HEK293 (cell line): Measurements from ENCODE around the gene KCND2.

Source experiments
- REPIN1 ChIP-seq: fragments of 450-650 bp; formaldehyde crosslinking; IDR thresholded peaks from 2 replicates; pipeline ENCODE4 v1.5.1; 2017; ENCODE audit warnings: missing biosample characterization, missing genetic modification characterization, low read depth
- YY1 ChIP-seq: fragments of 450-650 bp; formaldehyde crosslinking; IDR thresholded peaks from 2 replicates; pipeline ENCODE4 v1.5.1; 2018; ENCODE audit warnings: missing biosample characterization, missing genetic modification characterization
- ZNF112 ChIP-seq: fragments of 450-650 bp; formaldehyde crosslinking; IDR thresholded peaks from 2 replicates; pipeline ENCODE4 v1.5.0; 2017; ENCODE audit warnings: missing biosample characterization, missing genetic modification characterization
- ZNF174 ChIP-seq: fragments of 450-650 bp; formaldehyde crosslinking; IDR thresholded peaks from 2 replicates; pipeline ENCODE4 v1.5.0; 2017; ENCODE audit warnings: missing biosample characterization, mild to moderate bottlenecking, missing genetic modification characterization
- ZNF24 ChIP-seq: fragments of 450-650 bp; formaldehyde crosslinking; IDR thresholded peaks from 2 replicates; pipeline ENCODE4 v1.5.1; 2016; ENCODE audit warnings: missing biosample characterization, missing genetic modification characterization
- ZNF654 ChIP-seq: fragments of 450-650 bp; formaldehyde crosslinking; IDR thresholded peaks from 2 replicates; pipeline ENCODE4 v1.5.1; 2016; ENCODE audit warnings: low read depth, missing biosample characterization, missing genetic modification characterization
- ZNF777 ChIP-seq: fragments of 450-650 bp; formaldehyde crosslinking; IDR thresholded peaks from 2 replicates; pipeline ENCODE4 v1.5.1; 2017; ENCODE audit warnings: missing biosample characterization, missing genetic modification characterization, borderline replicate concordance
- TF ChIP-seq, protein P1 (sequence below): fragments of 450-650 bp; formaldehyde crosslinking; conservative IDR thresholded peaks from 2 replicates; pipeline ENCODE4 v1.5.1; 2016; ENCODE audit warnings: low read depth, missing biosample characterization, missing genetic modification characterization
- TF ChIP-seq, protein P2 (sequence below): fragments of 450-650 bp; formaldehyde crosslinking; IDR thresholded peaks from 2 replicates; pipeline ENCODE4 v1.5.1; 2016; ENCODE audit warnings: missing biosample characterization, missing genetic modification characterization
- TF ChIP-seq, protein P3 (sequence below): fragments of 450-650 bp; formaldehyde crosslinking; IDR thresholded peaks from 2 replicates; pipeline ENCODE4 v1.5.1; 2016; ENCODE audit warnings: missing biosample characterization, missing genetic modification characterization
- TF ChIP-seq, protein P4 (sequence below): fragments of 450-650 bp; formaldehyde crosslinking; IDR thresholded peaks from 2 replicates; pipeline ENCODE4 v1.5.1; 2016; ENCODE audit warnings: missing biosample characterization, missing genetic modification characterization

GRCh38 chr7:120402079-120402767, 129.2 kb downstream of the KCND2 start:
- TF ChIP-seq ZNF654 (no peak), ZNF112 (tag by site-specific recombination) (no peak), ZNF24 (tag by site-specific recombination) (no peak), YY1 (tag by site-specific recombination) (no peak), REPIN1 (tag by site-specific recombination) (no peak), ZNF777 (no peak), ZNF174 (tag by site-specific recombination) (no peak)
- TF ChIP-seq, protein P1, sequence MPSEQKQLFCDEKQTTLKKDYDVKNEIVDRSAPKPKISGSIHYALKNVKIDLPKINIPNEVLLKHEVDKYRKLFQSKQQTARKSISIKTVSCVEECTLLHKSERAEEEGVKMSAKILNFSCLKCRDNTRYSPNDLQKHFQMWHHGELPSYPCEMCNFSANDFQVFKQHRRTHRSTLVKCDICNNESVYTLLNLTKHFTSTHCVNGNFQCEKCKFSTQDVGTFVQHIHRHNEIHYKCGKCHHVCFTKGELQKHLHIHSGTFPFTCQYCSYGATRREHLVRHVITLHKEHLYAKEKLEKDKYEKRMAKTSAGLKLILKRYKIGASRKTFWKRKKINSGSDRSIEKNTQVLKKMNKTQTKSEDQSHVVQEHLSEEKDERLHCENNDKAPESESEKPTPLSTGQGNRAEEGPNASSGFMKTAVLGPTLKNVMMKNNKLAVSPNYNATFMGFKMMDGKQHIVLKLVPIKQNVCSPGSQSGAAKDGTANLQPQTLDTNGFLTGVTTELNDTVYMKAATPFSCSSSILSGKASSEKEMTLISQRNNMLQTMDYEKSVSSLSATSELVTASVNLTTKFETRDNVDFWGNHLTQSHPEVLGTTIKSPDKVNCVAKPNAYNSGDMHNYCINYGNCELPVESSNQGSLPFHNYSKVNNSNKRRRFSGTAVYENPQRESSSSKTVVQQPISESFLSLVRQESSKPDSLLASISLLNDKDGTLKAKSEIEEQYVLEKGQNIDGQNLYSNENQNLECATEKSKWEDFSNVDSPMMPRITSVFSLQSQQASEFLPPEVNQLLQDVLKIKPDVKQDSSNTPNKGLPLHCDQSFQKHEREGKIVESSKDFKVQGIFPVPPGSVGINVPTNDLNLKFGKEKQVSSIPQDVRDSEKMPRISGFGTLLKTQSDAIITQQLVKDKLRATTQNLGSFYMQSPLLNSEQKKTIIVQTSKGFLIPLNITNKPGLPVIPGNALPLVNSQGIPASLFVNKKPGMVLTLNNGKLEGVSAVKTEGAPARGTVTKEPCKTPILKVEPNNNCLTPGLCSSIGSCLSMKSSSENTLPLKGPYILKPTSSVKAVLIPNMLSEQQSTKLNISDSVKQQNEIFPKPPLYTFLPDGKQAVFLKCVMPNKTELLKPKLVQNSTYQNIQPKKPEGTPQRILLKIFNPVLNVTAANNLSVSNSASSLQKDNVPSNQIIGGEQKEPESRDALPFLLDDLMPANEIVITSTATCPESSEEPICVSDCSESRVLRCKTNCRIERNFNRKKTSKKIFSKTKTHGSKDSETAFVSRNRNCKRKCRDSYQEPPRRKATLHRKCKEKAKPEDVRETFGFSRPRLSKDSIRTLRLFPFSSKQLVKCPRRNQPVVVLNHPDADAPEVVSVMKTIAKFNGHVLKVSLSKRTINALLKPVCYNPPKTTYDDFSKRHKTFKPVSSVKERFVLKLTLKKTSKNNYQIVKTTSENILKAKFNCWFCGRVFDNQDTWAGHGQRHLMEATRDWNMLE (tag by site-specific recombination) = no peak
- TF ChIP-seq, protein P2, sequence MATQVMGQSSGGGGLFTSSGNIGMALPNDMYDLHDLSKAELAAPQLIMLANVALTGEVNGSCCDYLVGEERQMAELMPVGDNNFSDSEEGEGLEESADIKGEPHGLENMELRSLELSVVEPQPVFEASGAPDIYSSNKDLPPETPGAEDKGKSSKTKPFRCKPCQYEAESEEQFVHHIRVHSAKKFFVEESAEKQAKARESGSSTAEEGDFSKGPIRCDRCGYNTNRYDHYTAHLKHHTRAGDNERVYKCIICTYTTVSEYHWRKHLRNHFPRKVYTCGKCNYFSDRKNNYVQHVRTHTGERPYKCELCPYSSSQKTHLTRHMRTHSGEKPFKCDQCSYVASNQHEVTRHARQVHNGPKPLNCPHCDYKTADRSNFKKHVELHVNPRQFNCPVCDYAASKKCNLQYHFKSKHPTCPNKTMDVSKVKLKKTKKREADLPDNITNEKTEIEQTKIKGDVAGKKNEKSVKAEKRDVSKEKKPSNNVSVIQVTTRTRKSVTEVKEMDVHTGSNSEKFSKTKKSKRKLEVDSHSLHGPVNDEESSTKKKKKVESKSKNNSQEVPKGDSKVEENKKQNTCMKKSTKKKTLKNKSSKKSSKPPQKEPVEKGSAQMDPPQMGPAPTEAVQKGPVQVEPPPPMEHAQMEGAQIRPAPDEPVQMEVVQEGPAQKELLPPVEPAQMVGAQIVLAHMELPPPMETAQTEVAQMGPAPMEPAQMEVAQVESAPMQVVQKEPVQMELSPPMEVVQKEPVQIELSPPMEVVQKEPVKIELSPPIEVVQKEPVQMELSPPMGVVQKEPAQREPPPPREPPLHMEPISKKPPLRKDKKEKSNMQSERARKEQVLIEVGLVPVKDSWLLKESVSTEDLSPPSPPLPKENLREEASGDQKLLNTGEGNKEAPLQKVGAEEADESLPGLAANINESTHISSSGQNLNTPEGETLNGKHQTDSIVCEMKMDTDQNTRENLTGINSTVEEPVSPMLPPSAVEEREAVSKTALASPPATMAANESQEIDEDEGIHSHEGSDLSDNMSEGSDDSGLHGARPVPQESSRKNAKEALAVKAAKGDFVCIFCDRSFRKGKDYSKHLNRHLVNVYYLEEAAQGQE (tag by site-specific recombination) = no peak
- TF ChIP-seq, protein P3, sequence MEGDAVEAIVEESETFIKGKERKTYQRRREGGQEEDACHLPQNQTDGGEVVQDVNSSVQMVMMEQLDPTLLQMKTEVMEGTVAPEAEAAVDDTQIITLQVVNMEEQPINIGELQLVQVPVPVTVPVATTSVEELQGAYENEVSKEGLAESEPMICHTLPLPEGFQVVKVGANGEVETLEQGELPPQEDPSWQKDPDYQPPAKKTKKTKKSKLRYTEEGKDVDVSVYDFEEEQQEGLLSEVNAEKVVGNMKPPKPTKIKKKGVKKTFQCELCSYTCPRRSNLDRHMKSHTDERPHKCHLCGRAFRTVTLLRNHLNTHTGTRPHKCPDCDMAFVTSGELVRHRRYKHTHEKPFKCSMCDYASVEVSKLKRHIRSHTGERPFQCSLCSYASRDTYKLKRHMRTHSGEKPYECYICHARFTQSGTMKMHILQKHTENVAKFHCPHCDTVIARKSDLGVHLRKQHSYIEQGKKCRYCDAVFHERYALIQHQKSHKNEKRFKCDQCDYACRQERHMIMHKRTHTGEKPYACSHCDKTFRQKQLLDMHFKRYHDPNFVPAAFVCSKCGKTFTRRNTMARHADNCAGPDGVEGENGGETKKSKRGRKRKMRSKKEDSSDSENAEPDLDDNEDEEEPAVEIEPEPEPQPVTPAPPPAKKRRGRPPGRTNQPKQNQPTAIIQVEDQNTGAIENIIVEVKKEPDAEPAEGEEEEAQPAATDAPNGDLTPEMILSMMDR (tag by site-specific recombination) = no peak
- TF ChIP-seq, protein P4, sequence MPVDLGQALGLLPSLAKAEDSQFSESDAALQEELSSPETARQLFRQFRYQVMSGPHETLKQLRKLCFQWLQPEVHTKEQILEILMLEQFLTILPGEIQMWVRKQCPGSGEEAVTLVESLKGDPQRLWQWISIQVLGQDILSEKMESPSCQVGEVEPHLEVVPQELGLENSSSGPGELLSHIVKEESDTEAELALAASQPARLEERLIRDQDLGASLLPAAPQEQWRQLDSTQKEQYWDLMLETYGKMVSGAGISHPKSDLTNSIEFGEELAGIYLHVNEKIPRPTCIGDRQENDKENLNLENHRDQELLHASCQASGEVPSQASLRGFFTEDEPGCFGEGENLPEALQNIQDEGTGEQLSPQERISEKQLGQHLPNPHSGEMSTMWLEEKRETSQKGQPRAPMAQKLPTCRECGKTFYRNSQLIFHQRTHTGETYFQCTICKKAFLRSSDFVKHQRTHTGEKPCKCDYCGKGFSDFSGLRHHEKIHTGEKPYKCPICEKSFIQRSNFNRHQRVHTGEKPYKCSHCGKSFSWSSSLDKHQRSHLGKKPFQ (tag by site-specific recombination) = no peak
